Right ventricle myocardium superior (tissue), 1 donor: ENCODE measurements around the gene GNA14. TPM values are rescaled to one million over a fixed set of nuclear protein-coding genes. Genes with fewer than 3 reads are reported as not detected.
"Not testable (repeated sequence)": the region's sequence is repeated elsewhere in the genome, so short reads cannot be mapped to it uniquely, and the experiment has no call there.

Experiments used
- ATAC-seq: fragments of 200-7000 bp; cut with Tn5 transposase; one replicate; pipeline ENCODE4 v1.9.1; 2020; ENCODE audit warnings: mild to moderate bottlenecking; ENCODE audit not compliant: poor library complexity
- DNase-seq: peaks from one replicate; pipeline ENCODE4 v3.0.0-alpha.2; 2020
- intact Hi-C: fragments of 100-400 bp; cut with DNase I; formaldehyde crosslinking; loops from one replicate; pipeline ENCODE4 v1.11.2; 2022
- total RNA-seq: library from RNA; stranded (reverse); fragmentation: NEBNext Ultra II Directional; extraction: Animal tissue kit (Norgen Biotek cat#: 25700); gene quantifications from one replicate; pipeline ENCODE4 v1.2.1, GENCODE V29; 2021
- donor health status: DM: no; HTN: yes; CAD: no; lungs with severe emphysema.

GNA14 gene
- total RNA-seq, 1 donor from 2014 or later, result 1.9 TPM

- ATAC-seq, DNase-seq, intact Hi-C loops: not testable (repeated sequence)
Measured at GRCh38 chr9:77398581-77398980, 249.5 kb downstream of the GNA14 start.

- intact Hi-C loops, result no loop called here
- DNase-seq (no peak), ATAC-seq (no peak)
Measured at GRCh38 chr9:77392328-77392727, 255.8 kb downstream of the GNA14 start.

GRCh38 chr9:77391834-77392233 lies 256.3 kb downstream of the GNA14 start:
- intact Hi-C loops, result no loop called here
- no peak for ATAC-seq
- DNase-seq, result no peak

GRCh38 chr9:77386187-77386586 lies 261.9 kb downstream of the GNA14 start:
- DNase-seq (no peak), ATAC-seq (no peak)
- intact Hi-C loops, result no loop called here

GRCh38 chr9:77384406-77384805 lies 263.7 kb downstream of the GNA14 start:
- no peak for DNase-seq
- ATAC-seq, result no peak
- intact Hi-C loops, result no loop called here

- intact Hi-C loops, result no loop called here
- no peak for ATAC-seq
- no peak for DNase-seq
Measured at GRCh38 chr9:77375956-77376532, 272.1 kb downstream of the GNA14 start.

GRCh38 chr9:77374266-77374665 lies 273.9 kb downstream of the GNA14 start:
- no peak for ATAC-seq
- intact Hi-C loops, result no loop called here

More at GRCh38 chr9:77374266-77374665, 273.9 kb downstream of the GNA14 start:
- no peak for DNase-seq
